AG09309 (cell line): Measurements from ENCODE around the gene RECQL.
"Not testable (repeated sequence)": the region's sequence is repeated elsewhere in the genome, so short reads cannot be mapped to it uniquely, and the experiment has no call there.

Experiments
- DNase-seq: peaks from one replicate; pipeline ENCODE4 v3.0.0-alpha.2; 2010; ENCODE audit warnings: low read depth
- H3K4me3 ChIP-seq: 2 replicates; pipeline ENCODE4 v1.5.1; 2011; ENCODE audit warnings: mild to moderate bottlenecking, low read depth, low read length, moderate library complexity; ENCODE audit not compliant: control insufficient read depth
- CTCF ChIP-seq: IDR thresholded peaks from 2 replicates; pipeline ENCODE4 v1.5.1; 2011; ENCODE audit warnings: mild to moderate bottlenecking, low read depth, low read length, inconsistent platforms; ENCODE audit not compliant: insufficient read depth, control insufficient read depth; ENCODE audit errors: missing control alignments

Gene RECQL

GRCh38 chr12:21483531-21483930 lies 17.9 kb downstream of the RECQL start:
- no peak for DNase-seq
- no peak overlapping the region for H3K4me3 ChIP-seq
- no peak for TF ChIP-seq CTCF

DNA sequence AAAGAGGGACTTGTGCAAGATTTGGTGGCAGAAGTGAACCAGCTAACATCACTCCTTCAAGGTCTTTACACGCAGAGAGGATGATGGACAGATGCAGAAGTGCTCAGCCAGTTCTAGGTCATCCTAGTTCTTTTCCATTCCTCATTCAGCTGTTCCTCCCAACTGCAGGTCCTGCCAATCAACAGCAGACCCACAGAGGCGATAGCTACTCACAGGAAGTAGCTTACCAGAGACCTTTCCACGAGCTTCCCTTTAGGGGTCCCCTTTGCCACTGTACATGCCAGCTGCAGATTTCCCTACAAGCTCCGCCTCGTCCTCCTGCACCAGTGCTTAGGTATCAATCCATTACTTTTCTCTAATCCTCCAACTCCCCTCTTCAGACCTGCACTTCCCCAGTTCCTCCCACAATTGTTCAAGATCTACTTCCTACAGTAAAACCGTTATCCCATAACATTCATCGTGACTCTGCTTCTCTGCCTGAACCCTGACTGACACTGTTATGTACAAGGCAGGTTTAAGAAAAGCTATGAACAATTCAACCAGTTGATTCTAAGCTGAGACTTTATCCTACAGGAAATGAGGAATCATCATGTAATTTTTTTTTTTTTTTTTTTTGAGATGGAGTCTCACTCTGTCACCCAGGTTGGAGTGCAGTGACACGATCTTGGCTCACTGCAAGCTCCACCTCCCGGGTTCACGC lies 22.5 kb downstream of the RECQL start:
- no peak overlapping the region for H3K4me3 ChIP-seq
- no peak for DNase-seq
- no peak for TF ChIP-seq CTCF

DNA sequence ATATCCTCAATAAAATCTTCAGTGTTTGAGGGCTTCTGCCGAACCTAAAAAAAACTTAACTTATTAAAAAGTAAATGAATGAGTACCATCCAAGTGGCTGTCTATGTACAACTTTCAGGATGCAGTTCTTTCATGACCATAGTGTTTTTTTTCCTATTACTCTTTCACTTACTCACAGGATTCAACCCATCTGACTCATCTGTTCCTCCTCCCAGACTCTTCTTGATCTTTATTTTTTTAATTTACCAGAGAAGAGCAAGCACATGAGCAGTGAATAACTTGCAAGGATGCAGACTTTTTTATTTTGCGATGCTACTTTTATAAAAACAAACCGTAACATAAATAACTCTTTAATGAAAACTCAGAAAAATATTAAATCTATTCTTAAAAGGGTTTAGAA lies 24.5 kb downstream of the RECQL start:
- DNase-seq: peak; percentile 25
- no peak for TF ChIP-seq CTCF
- no peak overlapping the region for H3K4me3 ChIP-seq

DNA sequence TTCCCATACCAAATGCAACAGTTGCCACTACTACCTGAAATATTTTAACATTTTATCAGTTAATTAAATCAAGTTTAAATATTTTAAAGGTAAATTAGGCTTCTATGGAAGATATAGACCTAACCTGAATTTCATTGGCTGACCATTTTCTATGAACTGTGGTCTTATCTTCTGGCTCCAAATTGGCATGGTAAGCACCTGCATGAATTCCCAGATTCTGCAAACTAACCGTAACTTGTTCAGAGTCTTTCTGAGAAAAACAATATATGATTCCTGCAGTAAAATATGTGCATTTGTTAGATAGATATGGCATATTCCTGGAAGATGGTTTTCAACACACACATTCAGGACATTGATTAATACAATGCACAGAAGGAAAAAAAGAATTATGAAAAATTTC lies 25.9 kb downstream of the RECQL start:
- TF ChIP-seq CTCF: no peak
- DNase-seq: no peak
- H3K4me3 ChIP-seq: no peak overlapping the region

DNA sequence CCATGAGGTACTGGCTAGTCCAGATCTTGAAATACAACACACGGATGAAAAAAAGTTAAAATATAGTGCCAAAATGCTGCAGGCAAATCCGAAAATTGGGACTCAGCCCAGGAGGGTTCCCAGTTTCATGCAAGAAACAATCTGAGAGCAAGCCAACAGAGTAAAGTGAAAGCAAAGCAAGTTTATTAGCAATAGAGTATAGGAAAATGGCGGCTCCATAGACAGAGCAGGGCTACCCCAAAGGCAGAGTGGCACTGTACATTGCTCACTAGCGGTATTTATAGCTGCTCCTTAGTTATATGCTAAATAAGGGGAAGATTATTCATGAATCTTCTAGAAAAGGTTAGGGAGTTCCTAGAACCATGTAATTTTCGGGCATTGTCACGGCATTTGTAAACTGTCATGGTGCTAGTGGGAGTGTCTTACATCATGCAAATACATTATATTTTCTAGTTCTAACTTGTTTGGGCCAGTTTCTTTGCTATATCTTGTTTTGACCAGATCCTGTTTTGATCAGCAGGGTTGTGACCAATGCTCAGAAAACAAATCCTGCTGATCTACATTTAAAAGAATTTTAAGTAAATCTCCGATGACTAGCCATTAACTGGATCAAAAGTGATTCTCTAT lies 29.1 kb downstream of the RECQL start:
- DNase-seq: no peak
- H3K4me3 ChIP-seq: no peak overlapping the region
- TF ChIP-seq CTCF: no peak

DNA sequence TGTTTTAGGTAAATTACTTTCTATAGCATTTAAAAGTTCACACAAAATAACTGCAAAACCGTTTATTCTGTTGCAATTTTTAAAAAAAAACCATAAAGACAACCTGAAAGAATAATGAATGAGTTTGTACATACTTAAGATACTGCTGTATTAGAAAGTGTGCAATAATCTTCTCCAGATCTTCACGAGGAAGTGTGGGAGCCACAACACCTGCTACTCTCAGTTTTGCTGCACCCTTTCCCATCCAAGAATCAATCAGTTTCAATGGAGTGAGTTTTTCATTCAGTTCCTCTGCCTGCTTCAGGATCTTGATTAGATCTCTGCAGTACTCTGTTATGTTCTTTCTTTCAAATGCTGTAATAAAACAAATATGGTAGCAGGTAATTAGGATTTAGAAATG lies 30.1 kb downstream of the RECQL start:
- no peak for TF ChIP-seq CTCF
- H3K4me3 ChIP-seq: no peak overlapping the region
- DNase-seq: no peak

DNA sequence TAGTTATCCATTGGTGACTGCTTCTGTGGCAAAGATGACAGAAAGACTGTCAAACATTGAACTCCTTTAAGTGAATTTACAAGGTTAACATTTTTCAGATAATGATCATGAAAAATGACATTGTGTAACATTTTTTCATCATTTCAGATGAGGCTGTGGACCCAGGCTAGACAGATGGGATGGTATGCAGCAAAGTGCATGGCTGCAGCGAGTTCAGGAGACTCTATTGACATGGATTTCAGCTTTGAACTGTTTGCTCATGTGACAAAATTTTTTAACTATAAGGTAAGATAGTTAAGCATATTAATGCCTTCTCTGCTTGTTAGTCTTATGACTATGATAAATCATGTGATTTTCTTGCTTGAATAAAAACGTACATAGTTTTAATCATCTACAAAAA lies 34.1 kb downstream of the RECQL start:
- not testable (repeated sequence) for DNase-seq

More for the DNA sequence above, 34.1 kb downstream of the RECQL start:
- not testable (repeated sequence) for H3K4me3 ChIP-seq
